Measurements from ENCODE around the gene LRTM2.

The LRTM2 gene

GRCh38 chr12:1842905-1843640, 22.7 kb downstream of the LRTM2 start:
- no peak for TF ChIP-seq GABPA (IDR thresholded peaks at IDR 0.05; ENCODE audit: low read depth)
- TF ChIP-seq POLR2AphosphoS5 (IDR thresholded peaks at IDR 0.05; ENCODE audit: low read depth) = no peak
- no peak for TF ChIP-seq SPI1 (IDR thresholded peaks at IDR 0.05; ENCODE audit: borderline replicate concordance, low read depth)
- TF ChIP-seq REST (IDR thresholded peaks at IDR 0.05; ENCODE audit: insufficient replicate concordance, low read depth) = no peak
- TF ChIP-seq CTCF (IDR thresholded peaks at IDR 0.05; ENCODE audit: insufficient read depth, low read length) = no peak
- H3K27ac ChIP-seq (replicated peaks) = peak overlapping the region; percentile 86
- H3K27me3 ChIP-seq (ENCODE audit: insufficient read depth, poor library complexity, severe bottlenecking) = no peaks in the 10 kb centered on the region
- DNase-seq (ENCODE audit: low read depth in 1 of 2, low spot score in 1 of 2) = no peak
- H3K4me3 ChIP-seq (replicated peaks; ENCODE audit: insufficient read depth, low read length) = no peak overlapping the region

- peak overlapping the region; percentile 86; the same call in 1 of the 2 replicates for H3K27ac ChIP-seq (replicated peaks)
- TF ChIP-seq SPI1 (IDR thresholded peaks at IDR 0.05; ENCODE audit: borderline replicate concordance, low read depth) = no peak
- TF ChIP-seq GABPA (IDR thresholded peaks at IDR 0.05; ENCODE audit: low read depth) = no peak
- no peaks in the 10 kb centered on the region for H3K27me3 ChIP-seq (ENCODE audit: insufficient read depth, poor library complexity, severe bottlenecking)
- DNase-seq (ENCODE audit: low read depth in 1 of 2, low spot score in 1 of 2) = no peak
- H3K4me3 ChIP-seq (replicated peaks; ENCODE audit: insufficient read depth, low read length) = no peak overlapping the region
These were observed 23.3 kb downstream of the LRTM2 start for GRCh38 chr12:1843641-1844005.

GRCh38 chr12:1844223-1844622, 23.9 kb downstream of the LRTM2 start:
- Histone ChIP-seq H3K4me3 (replicated peaks; ENCODE audit: insufficient read depth, low read length) (no peak overlapping the region), H3K27ac (replicated peaks) (no peak overlapping the region), H3K27me3 (ENCODE audit: insufficient read depth, poor library complexity, severe bottlenecking) (no peaks in the 10 kb centered on the region)
- TF ChIP-seq CTCF (IDR thresholded peaks at IDR 0.05; ENCODE audit: insufficient read depth, low read length) (no peak), GABPA (IDR thresholded peaks at IDR 0.05; ENCODE audit: low read depth) (no peak), POLR2AphosphoS5 (IDR thresholded peaks at IDR 0.05; ENCODE audit: low read depth) (no peak), SPI1 (IDR thresholded peaks at IDR 0.05; ENCODE audit: borderline replicate concordance, low read depth) (no peak), REST (IDR thresholded peaks at IDR 0.05; ENCODE audit: insufficient replicate concordance, low read depth) (no peak)
- no peak for DNase-seq (ENCODE audit: low read depth in 1 of 2, low spot score in 1 of 2)

GRCh38 chr12:1844661-1845409, 24.5 kb downstream of the LRTM2 start:
- no peak for DNase-seq (ENCODE audit: low read depth in 1 of 2, low spot score in 1 of 2)
- H3K4me3 ChIP-seq (replicated peaks; ENCODE audit: insufficient read depth, low read length) = no peak overlapping the region
- H3K27me3 ChIP-seq (ENCODE audit: insufficient read depth, poor library complexity, severe bottlenecking) = no peaks in the 10 kb centered on the region
- TF ChIP-seq SPI1 (IDR thresholded peaks at IDR 0.05; ENCODE audit: borderline replicate concordance, low read depth) = no peak
- no peak for TF ChIP-seq REST (IDR thresholded peaks at IDR 0.05; ENCODE audit: insufficient replicate concordance, low read depth)
- no peak overlapping the region for H3K27ac ChIP-seq (replicated peaks)

All from HL-60 (cell line).